ENCODE results near the gene PAX4. TPM values are rescaled to one million over a fixed set of nuclear protein-coding genes. Genes with fewer than 3 reads are reported as not detected.

PAX4 gene
- total and polyA plus RNA-seq, 9 of the 15 experiments (the other 6 are each of a cell fraction or from before 2014, with no cell fraction given) = not detected

DNA sequence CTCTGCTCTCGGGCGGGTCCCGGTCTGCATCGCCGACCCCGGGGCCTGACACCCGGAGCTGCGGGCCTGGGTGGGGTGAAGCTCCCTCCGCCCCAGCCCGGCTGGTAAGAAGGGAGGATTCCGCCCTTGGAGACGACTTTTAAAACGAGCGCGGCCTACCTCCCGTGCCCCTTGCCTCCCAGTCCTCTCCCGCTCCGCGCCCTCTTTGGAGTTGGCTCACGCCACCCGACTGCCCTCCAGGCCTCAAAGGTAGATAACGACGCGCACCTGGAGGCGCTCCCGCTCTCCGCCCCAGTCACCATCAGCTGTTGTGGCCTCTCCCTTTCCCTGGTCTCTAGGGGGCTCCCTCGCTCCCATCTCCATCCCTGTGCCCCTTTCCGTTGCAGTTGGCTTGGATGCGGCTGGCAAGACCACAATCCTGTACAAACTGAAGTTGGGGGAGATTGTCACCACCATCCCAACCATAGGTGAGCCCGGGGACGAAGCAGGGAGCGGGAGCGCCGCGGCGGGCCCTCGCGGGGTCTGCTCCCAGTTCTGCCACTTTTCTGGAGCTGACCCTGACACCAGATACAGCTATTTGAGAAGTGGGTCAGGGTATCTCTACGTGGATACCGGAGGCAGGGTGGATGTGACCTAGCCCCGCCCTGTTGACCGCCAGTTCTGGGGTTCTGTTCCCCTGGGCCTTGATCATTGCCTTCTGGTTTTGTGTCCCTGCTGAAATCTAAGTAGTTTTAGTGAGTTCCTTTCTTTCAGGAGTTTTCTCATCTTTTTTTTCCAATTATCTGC is 29.1 kb downstream of the PAX4 start (continued):
- TF ChIP-seq, protein P1, sequence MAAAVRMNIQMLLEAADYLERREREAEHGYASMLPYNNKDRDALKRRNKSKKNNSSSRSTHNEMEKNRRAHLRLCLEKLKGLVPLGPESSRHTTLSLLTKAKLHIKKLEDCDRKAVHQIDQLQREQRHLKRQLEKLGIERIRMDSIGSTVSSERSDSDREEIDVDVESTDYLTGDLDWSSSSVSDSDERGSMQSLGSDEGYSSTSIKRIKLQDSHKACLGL (CRISPR knock-in tag; IDR thresholded peaks at IDR 0.05; ENCODE audit: borderline replicate concordance, poor library complexity, severe bottlenecking) = no peak
- no peak for TF ChIP-seq ILK (tag; IDR thresholded peaks at IDR 0.05; ENCODE audit: borderline replicate concordance, low read depth)
- TF ChIP-seq THRAP3 (IDR thresholded peaks at IDR 0.05; ENCODE audit: borderline replicate concordance) = no peak
- TF ChIP-seq, protein P2, sequence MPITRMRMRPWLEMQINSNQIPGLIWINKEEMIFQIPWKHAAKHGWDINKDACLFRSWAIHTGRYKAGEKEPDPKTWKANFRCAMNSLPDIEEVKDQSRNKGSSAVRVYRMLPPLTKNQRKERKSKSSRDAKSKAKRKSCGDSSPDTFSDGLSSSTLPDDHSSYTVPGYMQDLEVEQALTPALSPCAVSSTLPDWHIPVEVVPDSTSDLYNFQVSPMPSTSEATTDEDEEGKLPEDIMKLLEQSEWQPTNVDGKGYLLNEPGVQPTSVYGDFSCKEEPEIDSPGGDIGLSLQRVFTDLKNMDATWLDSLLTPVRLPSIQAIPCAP (CRISPR knock-in tag; IDR thresholded peaks at IDR 0.05; ENCODE audit: borderline replicate concordance) = no peak
- TF ChIP-seq, protein P3, sequence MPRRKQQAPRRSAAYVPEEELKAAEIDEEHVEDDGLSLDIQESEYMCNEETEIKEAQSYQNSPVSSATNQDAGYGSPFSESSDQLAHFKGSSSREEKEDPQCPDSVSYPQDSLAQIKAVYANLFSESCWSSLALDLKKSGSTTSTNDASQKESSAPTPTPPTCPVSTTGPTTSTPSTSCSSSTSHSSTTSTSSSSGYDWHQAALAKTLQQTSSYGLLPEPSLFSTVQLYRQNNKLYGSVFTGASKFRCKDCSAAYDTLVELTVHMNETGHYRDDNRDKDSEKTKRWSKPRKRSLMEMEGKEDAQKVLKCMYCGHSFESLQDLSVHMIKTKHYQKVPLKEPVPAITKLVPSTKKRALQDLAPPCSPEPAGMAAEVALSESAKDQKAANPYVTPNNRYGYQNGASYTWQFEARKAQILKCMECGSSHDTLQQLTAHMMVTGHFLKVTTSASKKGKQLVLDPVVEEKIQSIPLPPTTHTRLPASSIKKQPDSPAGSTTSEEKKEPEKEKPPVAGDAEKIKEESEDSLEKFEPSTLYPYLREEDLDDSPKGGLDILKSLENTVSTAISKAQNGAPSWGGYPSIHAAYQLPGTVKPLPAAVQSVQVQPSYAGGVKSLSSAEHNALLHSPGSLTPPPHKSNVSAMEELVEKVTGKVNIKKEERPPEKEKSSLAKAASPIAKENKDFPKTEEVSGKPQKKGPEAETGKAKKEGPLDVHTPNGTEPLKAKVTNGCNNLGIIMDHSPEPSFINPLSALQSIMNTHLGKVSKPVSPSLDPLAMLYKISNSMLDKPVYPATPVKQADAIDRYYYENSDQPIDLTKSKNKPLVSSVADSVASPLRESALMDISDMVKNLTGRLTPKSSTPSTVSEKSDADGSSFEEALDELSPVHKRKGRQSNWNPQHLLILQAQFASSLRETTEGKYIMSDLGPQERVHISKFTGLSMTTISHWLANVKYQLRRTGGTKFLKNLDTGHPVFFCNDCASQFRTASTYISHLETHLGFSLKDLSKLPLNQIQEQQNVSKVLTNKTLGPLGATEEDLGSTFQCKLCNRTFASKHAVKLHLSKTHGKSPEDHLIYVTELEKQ (CRISPR knock-in tag; IDR thresholded peaks at IDR 0.05) = no peak
- TF ChIP-seq, protein P4, sequence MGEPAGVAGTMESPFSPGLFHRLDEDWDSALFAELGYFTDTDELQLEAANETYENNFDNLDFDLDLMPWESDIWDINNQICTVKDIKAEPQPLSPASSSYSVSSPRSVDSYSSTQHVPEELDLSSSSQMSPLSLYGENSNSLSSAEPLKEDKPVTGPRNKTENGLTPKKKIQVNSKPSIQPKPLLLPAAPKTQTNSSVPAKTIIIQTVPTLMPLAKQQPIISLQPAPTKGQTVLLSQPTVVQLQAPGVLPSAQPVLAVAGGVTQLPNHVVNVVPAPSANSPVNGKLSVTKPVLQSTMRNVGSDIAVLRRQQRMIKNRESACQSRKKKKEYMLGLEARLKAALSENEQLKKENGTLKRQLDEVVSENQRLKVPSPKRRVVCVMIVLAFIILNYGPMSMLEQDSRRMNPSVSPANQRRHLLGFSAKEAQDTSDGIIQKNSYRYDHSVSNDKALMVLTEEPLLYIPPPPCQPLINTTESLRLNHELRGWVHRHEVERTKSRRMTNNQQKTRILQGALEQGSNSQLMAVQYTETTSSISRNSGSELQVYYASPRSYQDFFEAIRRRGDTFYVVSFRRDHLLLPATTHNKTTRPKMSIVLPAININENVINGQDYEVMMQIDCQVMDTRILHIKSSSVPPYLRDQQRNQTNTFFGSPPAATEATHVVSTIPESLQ (CRISPR knock-in tag; IDR thresholded peaks at IDR 0.05) = no peak
- no peak for TF ChIP-seq MCM5 (IDR thresholded peaks at IDR 0.05; ENCODE audit: low read depth)
- no peak for TF ChIP-seq U2AF1 (optimal IDR thresholded peaks at IDR 0.05; ENCODE audit: low read depth, low read length)
- TF ChIP-seq BRF1 (IDR thresholded peaks at IDR 0.05; ENCODE audit: borderline replicate concordance, extremely low read depth, insufficient read length) = no peak
- peak; percentile 92; the same call in 1 of the 2 replicates for TF ChIP-seq HDGF (IDR thresholded peaks at IDR 0.05)
- TF ChIP-seq, protein P5, sequence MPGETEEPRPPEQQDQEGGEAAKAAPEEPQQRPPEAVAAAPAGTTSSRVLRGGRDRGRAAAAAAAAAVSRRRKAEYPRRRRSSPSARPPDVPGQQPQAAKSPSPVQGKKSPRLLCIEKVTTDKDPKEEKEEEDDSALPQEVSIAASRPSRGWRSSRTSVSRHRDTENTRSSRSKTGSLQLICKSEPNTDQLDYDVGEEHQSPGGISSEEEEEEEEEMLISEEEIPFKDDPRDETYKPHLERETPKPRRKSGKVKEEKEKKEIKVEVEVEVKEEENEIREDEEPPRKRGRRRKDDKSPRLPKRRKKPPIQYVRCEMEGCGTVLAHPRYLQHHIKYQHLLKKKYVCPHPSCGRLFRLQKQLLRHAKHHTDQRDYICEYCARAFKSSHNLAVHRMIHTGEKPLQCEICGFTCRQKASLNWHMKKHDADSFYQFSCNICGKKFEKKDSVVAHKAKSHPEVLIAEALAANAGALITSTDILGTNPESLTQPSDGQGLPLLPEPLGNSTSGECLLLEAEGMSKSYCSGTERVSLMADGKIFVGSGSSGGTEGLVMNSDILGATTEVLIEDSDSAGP (CRISPR knock-in tag; IDR thresholded peaks at IDR 0.05) = no peak; the same call in 1 of the 2 replicates
- TF ChIP-seq THAP12 (CRISPR knock-in tag; IDR thresholded peaks at IDR 0.05) = no peak
- TF ChIP-seq ZNF707 (CRISPR knock-in tag; conservative IDR thresholded peaks at IDR 0.05) = no peak
- no peak for TF ChIP-seq ZNF121 (CRISPR knock-in tag; conservative IDR thresholded peaks at IDR 0.05)
- TF ChIP-seq NFYB (IDR thresholded peaks at IDR 0.05; ENCODE audit: extremely low read depth, insufficient read length) = no peak

Measured in K562 (cell line).